OCI-LY1 (cell line): ENCODE data around the gene APPBP2.

Experiments used
- H2AFZ ChIP-seq: fragments of 200-600 bp; sonication (generic), shearing (Covaris generic); 2 replicates; pipeline ENCODE4 v1.6.0; 2014; ENCODE audit warnings: antibody characterized with exemption, mild to moderate bottlenecking, low read length
- H3F3A ChIP-seq: fragments of 200-600 bp; sonication (generic), shearing (Covaris generic); 2 replicates; pipeline ENCODE4 v1.6.0; 2014; ENCODE audit warnings: mild to moderate bottlenecking, antibody characterized with exemption, low read length, moderate library complexity; ENCODE audit not compliant: insufficient read depth
- H3K27ac ChIP-seq: fragments of 200-600 bp; sonication (generic); 2 replicates; pipeline ENCODE4 v1.5.1; 2014; ENCODE audit warnings: low read length, mixed run types, mild to moderate bottlenecking, low read depth; ENCODE audit not compliant: poor library complexity, severe bottlenecking
- H3K27me3 ChIP-seq: fragments of 200-600 bp; sonication (generic); 2 replicates; pipeline ENCODE4 v1.6.0; 2014; ENCODE audit warnings: antibody characterized with exemption, mild to moderate bottlenecking, low read length, moderate library complexity; ENCODE audit not compliant: insufficient read depth
- H3K36me3 ChIP-seq: fragments of 200-600 bp; sonication (generic); 2 replicates; pipeline ENCODE4 v1.6.1; 2014; ENCODE audit warnings: mild to moderate bottlenecking, antibody characterized with exemption, low read length, moderate library complexity, mixed read lengths; ENCODE audit not compliant: insufficient read depth
- H3K4me1 ChIP-seq: fragments of 200-600 bp; sonication (generic); 2 replicates; pipeline ENCODE4 v1.5.1; 2014; ENCODE audit warnings: mild to moderate bottlenecking, low read length, moderate library complexity; ENCODE audit not compliant: insufficient read depth, severe bottlenecking
- H3K4me2 ChIP-seq: fragments of 200-600 bp; sonication (generic), shearing (Covaris generic); 2 replicates; pipeline ENCODE4 v1.6.1; 2014; ENCODE audit warnings: low read length
- H3K4me3 ChIP-seq: fragments of 200-600 bp; sonication (generic); 2 replicates; pipeline ENCODE4 v1.5.1; 2014; ENCODE audit warnings: low read length, low read depth, mild to moderate bottlenecking, mixed read lengths; ENCODE audit not compliant: poor library complexity, severe bottlenecking
- H3K79me2 ChIP-seq: fragments of 200-600 bp; shearing (Covaris generic); 2 replicates; pipeline ENCODE4 v1.6.1; 2016; ENCODE audit warnings: mixed run types, low read length, mixed read lengths; ENCODE audit not compliant: insufficient read depth
- H3K9ac ChIP-seq: fragments of 200-600 bp; sonication (generic), shearing (Covaris generic); 2 replicates; pipeline ENCODE4 v1.6.1; 2014; ENCODE audit warnings: mild to moderate bottlenecking, low read length, mixed read lengths
- H3K9me2 ChIP-seq: fragments of 200-600 bp; sonication (generic), shearing (Covaris generic); 2 replicates; pipeline ENCODE4 v1.6.1; 2014; ENCODE audit warnings: low read depth, mild to moderate bottlenecking, low read length, mixed read lengths
- H3K9me3 ChIP-seq: fragments of 200-600 bp; shearing (Covaris generic); 2 replicates; pipeline ENCODE4 v1.6.1; 2014; ENCODE audit warnings: low read length, mixed read lengths
- H4K20me1 ChIP-seq: fragments of 200-600 bp; sonication (generic), shearing (Covaris generic); 2 replicates; pipeline ENCODE4 v1.6.0; 2016; ENCODE audit warnings: mild to moderate bottlenecking, low read length; ENCODE audit not compliant: insufficient read depth
- CTCF ChIP-seq: fragments of 200-600 bp; sonication (generic), shearing (Covaris generic); IDR thresholded peaks from 2 replicates; pipeline ENCODE4 v1.5.1; 2017; ENCODE audit warnings: mild to moderate bottlenecking, antibody characterized with exemption, low read length, moderate library complexity, mixed read lengths
- EZH2 ChIP-seq: fragments of 200-600 bp; sonication (generic), shearing (Covaris generic); IDR thresholded peaks from 2 replicates; pipeline ENCODE4 v1.8.0; 2017; ENCODE audit warnings: borderline replicate concordance, mixed run types, mild to moderate bottlenecking, antibody characterized with exemption, low read length, moderate library complexity, mixed read lengths

Gene APPBP2

GRCh38 chr17:60510723-60511122 lies 15.3 kb downstream of the APPBP2 start:
- H3K4me3 ChIP-seq: no peak overlapping the region
- H3K9me2 ChIP-seq: no peaks in the 10 kb centered on the region
- H2AFZ ChIP-seq: no peak overlapping the region
- no peak overlapping the region for H3K9ac ChIP-seq
- no peaks in the 10 kb centered on the region for H3K9me3 ChIP-seq
- peaks cover 16% of the 10 kb centered on the region for H3K36me3 ChIP-seq
- peaks cover 8% of the 10 kb centered on the region for H3K4me1 ChIP-seq
- no peak overlapping the region for H3K4me2 ChIP-seq
- no peak for TF ChIP-seq CTCF
- TF ChIP-seq EZH2: no peak
- H3F3A ChIP-seq: no peaks in the 10 kb centered on the region
- H3K27me3 ChIP-seq: no peaks in the 10 kb centered on the region
- H3K79me2 ChIP-seq: 0 out of 2 replicates have a peak, but pooled peaks cover 13% of the 10 kb centered on the region
- no peaks in the 10 kb centered on the region for H4K20me1 ChIP-seq
- no peak overlapping the region for H3K27ac ChIP-seq

- Histone ChIP-seq H3K4me1 (peaks cover 8% of the 10 kb centered on the region), H3K36me3 (peaks cover 16% of the 10 kb centered on the region)
Observed at GRCh38 chr17:60510031-60510430, 16.0 kb downstream of the APPBP2 start.

GRCh38 chr17:60508384-60508980 lies 17.6 kb downstream of the APPBP2 start:
- Histone ChIP-seq H3K36me3 (peaks cover 11% of the 10 kb centered on the region), H3K9me3 (no peaks in the 10 kb centered on the region), H3K4me3 (no peak overlapping the region), H4K20me1 (no peaks in the 10 kb centered on the region), H3K79me2 (peaks cover 15% of the 10 kb centered on the region; the same call in 1 of the 2 replicates), H3K4me1 (peaks cover 8% of the 10 kb centered on the region), H3F3A (no peaks in the 10 kb centered on the region), H3K9ac (no peak overlapping the region), H3K4me2 (no peak overlapping the region), H2AFZ (no peak overlapping the region), H3K27me3 (no peaks in the 10 kb centered on the region), H3K9me2 (no peaks in the 10 kb centered on the region), H3K27ac (no peak overlapping the region)
- TF ChIP-seq EZH2 (no peak), CTCF (no peak)

More at GRCh38 chr17:60510031-60510430, 16.0 kb downstream of the APPBP2 start:
- Histone ChIP-seq H3F3A (no peaks in the 10 kb centered on the region), H3K4me2 (no peak overlapping the region), H3K9ac (no peak overlapping the region), H3K79me2 (peaks cover 8% of the 10 kb centered on the region; the same call in 1 of the 2 replicates), H3K27ac (no peak overlapping the region), H3K4me3 (no peak overlapping the region), H2AFZ (no peak overlapping the region), H4K20me1 (no peaks in the 10 kb centered on the region), H3K9me3 (no peaks in the 10 kb centered on the region), H3K27me3 (no peaks in the 10 kb centered on the region), H3K9me2 (no peaks in the 10 kb centered on the region)
- no peak for TF ChIP-seq CTCF
- TF ChIP-seq EZH2: no peak
